Stimulated activated naive CD8-positive, alpha-beta T cell treated with anti-CD3 and anti-CD28 coated beads, Interleukin-15, Interleukin-2, amounts not matched to agents 100 U/mL and 50 U/mL, for 24 hours (primary cell): ENCODE measurements around the gene GALNT14.

ENCODE experiments used
- ATAC-seq: fragments of 150-1000 bp; cut with Tn5 transposase; one replicate; pipeline ENCODE4 v1.10.0; 2021
- DNase-seq: peaks from one replicate; pipeline ENCODE4 v3.0.0; 2021

Gene GALNT14

GRCh38 chr2:31004257-31004656 is 134.0 kb downstream of the GALNT14 start:
- ATAC-seq (no peak), DNase-seq (no peak)

DNA sequence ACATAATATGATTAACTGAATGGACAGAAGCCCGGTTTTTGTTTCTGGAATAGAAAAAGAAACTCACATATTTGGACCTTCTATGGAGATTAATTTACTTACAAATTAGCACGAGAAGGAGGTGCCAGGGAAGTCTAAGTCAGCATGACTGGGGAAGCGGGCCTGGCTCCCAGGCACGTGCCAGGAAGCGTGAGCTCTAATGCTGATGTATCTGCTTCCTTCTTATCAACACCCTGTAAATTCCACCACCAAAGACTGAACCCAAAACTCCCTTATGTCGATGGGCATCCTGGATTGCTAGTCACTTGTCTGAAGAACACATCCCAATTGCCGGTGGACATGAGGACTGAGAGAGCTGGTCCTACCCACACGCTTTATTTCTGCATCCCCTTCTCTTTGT is 134.5 kb downstream of the GALNT14 start:
- DNase-seq (no peak), ATAC-seq (no peak)

DNA sequence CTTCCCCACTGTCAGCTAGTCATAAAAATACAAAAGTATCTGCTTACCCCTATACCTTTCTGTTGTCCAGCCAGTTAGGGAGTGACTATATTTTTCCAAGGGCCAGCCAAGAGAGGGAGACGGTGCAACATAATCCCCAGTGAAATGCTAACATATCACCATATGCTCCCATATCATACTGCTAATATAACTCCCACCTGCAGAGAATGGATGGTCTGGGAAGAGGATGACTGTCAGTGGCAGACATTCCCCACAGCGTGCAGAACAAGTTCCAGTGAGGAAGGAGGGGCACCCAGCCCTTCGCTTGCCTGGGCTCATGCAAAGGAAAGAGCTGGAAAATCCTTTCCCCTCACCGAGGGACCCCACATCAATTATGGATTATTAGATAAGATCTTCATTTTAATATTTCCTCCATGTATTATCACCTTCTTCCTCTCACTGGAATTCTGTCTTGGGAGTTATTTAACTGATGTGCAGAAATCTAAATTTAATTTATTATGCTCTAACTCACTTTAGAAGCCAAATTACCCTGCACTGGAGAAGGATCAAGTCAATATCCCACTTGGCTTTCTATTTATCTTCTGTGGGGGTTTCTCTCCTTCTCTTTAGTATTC is 135.6 kb downstream of the GALNT14 start:
- DNase-seq (no peak), ATAC-seq (no peak)

DNA sequence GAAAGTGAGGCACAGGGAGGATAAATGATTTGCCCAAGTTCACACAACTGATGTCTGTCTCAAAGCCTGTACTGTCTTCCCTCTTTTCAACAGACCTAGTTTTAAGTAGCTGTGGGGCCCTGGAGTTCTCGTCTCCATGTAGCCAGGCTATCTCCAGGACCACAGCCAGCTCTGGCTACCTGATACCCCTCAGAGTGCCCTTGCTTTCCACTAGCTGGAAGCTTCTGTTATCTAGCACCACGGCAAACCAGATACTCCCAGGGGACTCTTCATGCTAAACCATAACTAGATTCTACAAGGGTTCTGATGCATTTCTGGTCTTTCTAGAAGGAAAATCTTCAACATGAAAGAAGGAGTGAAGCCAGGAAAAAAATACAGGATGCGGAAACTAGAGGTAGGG is 137.3 kb downstream of the GALNT14 start:
- DNase-seq (no peak), ATAC-seq (no peak)

DNA sequence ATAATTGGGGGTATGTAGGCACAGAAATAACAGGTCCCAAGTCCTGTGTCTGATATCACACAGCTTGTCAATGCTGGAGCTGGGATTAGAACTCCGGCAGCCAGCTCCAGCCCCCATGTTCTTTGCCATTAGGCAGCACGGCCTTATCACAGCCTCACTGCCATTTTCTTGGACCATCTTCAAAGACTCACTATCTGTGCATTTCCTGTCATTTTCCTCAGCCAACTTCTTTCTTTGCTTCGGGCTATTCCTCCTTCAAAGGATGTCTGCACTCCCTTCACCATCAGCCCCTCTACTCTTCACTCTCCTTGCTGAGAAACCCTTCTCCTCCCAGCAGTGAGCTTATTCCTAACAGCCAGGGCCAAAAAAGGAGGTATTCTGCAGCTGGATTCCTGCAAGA is 139.6 kb downstream of the GALNT14 start:
- no peak for ATAC-seq
- DNase-seq, result no peak

GRCh38 chr2:30997979-30998378 is 140.3 kb downstream of the GALNT14 start:
- ATAC-seq, result no peak
- DNase-seq, result no peak

GRCh38 chr2:30994227-30995056 is 143.8 kb downstream of the GALNT14 start:
- no peak for DNase-seq
- no peak for ATAC-seq

GRCh38 chr2:30992781-30993180 is 145.5 kb downstream of the GALNT14 start:
- no peak for ATAC-seq
- no peak for DNase-seq

GRCh38 chr2:30990671-30991070 is 147.6 kb downstream of the GALNT14 start:
- DNase-seq, result no peak
- ATAC-seq, result no peak

DNA sequence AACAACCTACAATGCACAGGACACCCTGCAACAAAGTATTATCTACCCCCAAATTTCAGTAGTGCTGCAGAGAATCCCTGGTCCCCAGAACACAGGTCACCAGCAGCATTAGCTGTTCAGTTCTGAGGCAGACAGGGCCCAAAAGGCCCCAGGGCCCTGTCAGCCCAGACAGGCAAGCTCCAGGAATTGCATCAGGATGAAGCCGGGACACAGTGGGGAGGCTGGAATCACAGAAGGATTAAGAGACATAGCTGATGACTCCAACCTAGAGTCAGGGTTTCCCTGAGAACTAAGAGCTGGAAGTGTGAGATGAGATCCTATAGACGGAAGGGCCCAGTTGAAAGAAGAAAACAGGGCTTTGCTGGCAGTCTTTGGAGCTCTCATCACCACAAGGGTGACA is 148.1 kb downstream of the GALNT14 start:
- no peak for DNase-seq
- ATAC-seq, result no peak

DNA sequence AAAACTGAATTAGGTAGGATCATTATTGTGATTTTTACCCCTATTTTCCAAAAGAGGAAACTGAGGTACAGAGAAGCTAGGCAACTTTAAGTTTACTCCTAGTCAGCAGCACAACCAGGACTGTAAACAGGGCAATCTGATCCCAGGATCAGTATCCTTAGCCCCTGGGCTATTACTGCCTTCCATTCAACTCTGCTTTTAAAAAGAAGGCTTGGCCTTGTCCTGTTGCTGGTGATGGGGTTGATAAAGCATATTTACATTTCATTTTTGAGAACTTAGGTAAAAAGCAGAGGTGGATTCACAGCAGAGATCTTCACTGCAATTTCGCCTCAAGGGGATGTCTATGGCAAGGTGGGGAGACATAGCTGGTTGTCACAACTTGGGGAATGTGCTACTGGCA is 148.5 kb downstream of the GALNT14 start:
- DNase-seq, result no peak
- no peak for ATAC-seq

DNA sequence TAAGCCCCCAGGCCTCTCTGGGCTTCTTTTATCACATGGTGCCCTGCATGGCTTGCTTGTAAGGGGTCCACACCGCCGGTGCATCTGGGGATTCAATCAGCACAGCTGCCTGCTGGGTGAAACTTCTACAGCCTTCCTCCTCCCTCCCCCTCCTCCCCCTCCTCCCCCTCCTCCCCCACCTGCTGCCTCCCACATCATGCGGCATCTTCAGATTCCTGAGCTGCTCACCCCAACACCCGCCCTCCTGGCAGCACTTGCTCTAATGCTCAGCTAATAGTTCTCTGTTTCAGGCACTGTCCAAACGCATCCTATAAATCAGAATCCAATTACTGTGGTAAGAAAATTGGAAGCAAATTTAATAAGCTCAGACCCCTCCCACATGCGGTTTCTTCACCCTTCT is 150.7 kb downstream of the GALNT14 start:
- no peak for ATAC-seq
- DNase-seq, result no peak

GRCh38 chr2:30986231-30986580 is 152.0 kb downstream of the GALNT14 start:
- no peak for DNase-seq

DNA sequence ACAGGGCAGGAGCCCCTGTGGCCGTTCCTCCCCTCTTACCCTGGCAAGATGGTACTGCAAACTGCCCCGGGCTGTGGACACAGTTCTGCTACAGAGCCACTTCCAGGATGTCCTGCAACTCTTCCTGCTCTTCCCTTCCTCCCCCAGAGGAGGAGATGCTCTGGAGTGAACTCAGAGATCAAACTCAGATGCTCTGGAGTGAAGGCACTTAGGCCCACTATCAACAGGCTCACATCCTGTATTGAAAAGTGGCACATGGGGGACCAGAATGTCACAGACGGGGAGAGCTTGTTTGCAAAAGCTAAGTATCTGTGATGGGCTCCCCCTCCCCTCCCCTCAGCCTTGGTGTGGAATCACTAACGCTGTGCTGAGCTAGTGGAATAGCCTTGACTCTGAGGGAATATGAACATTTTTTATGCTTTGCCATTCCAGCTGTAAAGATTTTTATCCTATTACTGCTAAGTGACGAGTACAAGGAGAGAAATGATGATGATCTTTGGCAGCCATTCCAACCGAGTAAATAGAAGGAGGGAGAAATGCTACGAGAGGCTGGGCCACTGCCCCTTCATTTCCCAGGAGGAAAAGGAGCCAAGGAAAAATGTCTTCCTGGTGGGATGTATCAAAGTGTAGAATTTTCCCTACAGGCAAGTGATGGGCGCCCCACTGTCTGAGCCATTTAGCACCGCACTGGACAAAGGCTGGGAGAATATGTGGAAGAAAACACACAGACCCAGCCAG is 152.6 kb downstream of the GALNT14 start:
- DNase-seq (no peak), ATAC-seq (no peak)

More at GRCh38 chr2:30986231-30986580, 152.0 kb downstream of the GALNT14 start:
- no peak for ATAC-seq

- no peak for ATAC-seq
- DNase-seq, result no peak
Measured at GRCh38 chr2:30984148-30984547, 154.1 kb downstream of the GALNT14 start.

DNA sequence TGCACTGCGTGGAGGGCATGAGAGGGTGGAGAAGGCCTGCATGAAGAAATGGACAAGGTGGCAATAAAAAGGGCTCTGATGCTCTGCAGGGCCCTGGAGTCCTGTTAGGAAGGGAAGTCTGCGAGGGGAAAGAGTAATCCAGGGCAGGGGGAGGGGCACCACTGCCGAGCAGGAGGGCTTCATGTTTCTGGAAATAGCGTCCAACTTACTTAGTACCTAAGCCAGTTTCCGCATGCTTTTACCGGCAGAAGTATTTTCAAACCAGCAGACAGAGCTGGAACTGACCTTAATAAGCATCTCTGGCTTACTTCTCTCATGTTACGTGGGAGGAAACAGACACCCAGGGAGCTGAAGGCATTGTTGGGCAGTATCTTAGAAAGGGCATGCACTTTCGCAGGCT is 156.7 kb downstream of the GALNT14 start:
- DNase-seq, result no peak
- ATAC-seq, result no peak

DNA sequence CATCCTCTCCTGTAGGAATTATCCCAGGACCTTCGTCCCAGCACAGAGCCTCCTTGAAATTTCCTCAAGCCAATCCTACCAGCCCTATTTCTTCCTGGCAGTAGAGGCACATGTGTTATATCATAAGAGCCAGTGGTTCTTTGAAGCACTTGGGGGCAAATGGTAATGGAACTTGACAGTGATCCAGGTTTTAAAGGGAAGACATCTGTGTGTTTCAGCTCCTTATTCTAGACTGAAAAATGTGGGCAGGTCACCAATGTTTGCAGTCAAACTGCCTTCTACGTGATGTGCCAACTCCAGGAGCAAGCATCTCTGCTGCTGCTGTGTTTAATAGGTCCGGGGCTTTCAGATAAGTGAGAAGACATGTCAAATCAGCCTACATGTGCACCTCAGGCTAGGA is 157.1 kb downstream of the GALNT14 start:
- no peak for DNase-seq

GRCh38 chr2:30979822-30980245 is 158.4 kb downstream of the GALNT14 start:
- DNase-seq (peak; percentile 5), ATAC-seq (peak; percentile 61)

More for the DNA sequence above, 157.1 kb downstream of the GALNT14 start:
- ATAC-seq, result no peak

DNA sequence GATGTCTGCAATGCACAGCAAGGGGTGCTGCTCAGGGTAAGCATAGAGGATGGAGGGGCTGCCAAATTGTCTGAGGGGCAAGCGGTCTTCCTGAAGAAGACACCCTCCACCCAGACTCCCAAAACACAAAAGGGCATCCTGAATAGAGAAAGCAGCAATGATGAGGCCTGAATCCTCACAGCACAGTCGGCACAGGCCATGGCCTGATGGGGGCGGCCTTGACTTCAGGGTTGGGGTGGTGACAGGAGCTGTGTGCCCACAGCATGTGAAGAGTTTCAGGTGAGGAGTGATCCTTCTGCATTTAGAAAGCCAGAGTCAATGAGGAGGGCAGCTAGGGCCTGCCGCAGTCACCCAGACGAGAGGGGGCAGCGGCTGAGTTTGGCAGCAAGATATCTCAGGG is 159.4 kb downstream of the GALNT14 start:
- DNase-seq (no peak), ATAC-seq (no peak)

DNA sequence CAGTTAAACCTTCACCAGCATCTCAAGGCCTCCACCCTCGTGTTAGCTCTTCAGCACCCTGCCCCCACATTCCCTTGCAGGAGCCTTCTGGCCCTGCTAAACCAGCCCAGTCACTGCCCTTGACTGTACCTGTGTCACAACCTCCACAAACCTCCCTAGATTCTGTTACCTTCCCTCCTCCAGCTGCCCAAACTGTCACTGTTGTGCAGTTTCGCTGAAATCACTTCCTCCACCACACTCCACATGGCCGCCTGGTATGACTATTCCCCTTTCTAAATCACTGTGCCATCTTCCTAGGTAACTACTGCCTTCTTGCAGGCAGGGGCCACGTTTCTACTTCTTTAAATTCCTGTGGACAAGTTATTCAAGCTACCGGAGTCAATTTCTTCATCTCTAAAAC is 160.2 kb downstream of the GALNT14 start:
- DNase-seq (no peak), ATAC-seq (no peak)

DNA sequence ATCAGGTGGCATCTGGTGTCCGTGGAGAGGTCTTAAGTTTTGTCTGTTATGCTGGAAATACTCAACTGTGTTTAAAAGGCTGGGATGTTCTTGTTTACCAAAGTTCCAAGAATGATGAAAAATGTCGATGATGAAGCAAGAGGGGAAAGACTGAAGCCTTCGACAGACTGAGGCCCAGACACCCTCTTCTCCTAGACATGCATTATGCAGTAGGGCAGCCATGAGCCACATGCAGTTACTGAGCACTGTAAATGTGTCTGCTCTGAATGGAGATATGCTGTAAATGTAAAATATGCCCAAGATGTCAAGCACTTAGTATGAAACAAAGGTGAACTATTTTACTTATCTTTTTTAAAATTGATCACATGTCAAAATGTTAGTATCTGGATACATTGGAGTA is 163.1 kb downstream of the GALNT14 start:
- ATAC-seq (no peak), DNase-seq (no peak)

DNA sequence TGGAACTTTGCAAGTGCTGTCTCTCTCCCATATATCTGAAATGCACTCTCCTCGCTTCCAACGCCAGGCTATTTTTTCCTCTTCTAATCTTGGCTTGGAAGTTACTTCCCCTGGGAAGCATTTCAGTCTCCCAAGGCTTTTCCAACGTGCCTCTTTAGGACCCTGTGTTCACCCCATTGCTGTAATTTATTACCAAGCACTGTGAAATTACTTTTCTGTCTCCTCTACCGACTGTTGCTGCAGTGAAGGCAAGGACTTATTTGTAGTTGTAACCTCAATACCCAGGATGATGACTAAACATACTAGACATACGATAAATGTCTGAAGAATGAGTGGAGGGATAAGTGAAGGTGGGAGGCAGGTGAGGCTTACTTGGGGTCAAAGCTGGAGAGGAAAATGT is 163.7 kb downstream of the GALNT14 start:
- no peak for DNase-seq
- no peak for ATAC-seq

DNA sequence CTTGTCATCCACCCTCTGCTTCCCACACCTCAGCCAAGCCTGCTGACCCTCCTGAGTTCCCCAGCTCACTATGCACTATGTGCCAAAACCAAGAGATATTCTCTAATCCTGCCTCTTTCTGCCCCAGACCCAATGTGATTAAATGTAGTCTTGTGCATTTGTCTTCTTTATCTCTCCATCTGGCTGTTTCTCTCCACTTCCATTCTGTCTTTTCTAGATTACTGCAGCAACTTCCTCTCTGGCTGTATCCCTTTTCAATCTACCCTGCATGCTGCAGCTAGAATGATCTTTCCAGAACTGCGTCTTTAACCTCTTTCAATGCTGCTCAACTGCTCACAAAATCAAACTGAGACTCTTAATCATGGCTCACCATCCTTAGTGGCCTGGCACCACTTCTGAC is 164.1 kb downstream of the GALNT14 start:
- ATAC-seq (no peak), DNase-seq (no peak)
